HG03378 (cell line): Measurements from ENCODE around the gene C16orf90.
"Not testable (repeated sequence)": the region's sequence is repeated elsewhere in the genome, so short reads cannot be mapped to it uniquely, and the experiment has no call there.

Experiments used
- ATAC-seq: cut with Tn5 transposase; IDR thresholded peaks from one replicate; pipeline ENCODE4 v1.9.1; 2021; ENCODE audit warnings: mild to moderate bottlenecking, moderate library complexity; ENCODE audit not compliant: unreplicated experiment

The C16orf90 gene, protein sequence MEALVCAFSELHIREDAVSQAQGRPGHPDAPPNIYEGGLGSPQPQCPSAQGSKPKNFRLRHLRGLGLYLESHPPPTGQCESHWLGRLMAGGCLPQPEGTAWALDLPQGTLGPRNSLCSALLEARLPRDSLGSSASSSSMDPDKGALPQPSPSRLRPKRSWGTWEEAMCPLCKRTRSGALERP

DNA sequence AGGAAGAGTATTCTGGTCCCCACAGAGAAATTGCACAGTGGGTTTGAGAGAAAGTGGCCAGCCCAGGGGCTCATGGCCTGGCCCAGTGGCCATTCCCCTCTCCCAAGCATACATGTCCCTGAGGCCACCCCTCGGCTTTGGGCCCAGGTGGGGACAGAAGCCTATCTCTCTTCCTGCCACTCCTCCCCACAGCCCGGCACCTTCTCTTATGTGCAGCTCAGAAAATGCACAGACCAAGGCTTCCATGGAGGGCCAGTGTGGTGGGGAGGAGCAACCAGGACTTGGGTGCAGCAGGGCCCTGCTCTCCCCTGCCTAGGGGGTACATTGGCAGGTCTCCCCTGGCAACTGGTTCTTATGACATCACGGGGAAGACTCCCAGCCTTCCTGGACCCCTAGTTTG, at the start of gene C16orf90:
Gene C16orf90 (minus strand): TSS at position 314 of the 400 bp plus-strand sequence. CDS start 68 bp downstream, at position 246.
- no peak for ATAC-seq

DNA sequence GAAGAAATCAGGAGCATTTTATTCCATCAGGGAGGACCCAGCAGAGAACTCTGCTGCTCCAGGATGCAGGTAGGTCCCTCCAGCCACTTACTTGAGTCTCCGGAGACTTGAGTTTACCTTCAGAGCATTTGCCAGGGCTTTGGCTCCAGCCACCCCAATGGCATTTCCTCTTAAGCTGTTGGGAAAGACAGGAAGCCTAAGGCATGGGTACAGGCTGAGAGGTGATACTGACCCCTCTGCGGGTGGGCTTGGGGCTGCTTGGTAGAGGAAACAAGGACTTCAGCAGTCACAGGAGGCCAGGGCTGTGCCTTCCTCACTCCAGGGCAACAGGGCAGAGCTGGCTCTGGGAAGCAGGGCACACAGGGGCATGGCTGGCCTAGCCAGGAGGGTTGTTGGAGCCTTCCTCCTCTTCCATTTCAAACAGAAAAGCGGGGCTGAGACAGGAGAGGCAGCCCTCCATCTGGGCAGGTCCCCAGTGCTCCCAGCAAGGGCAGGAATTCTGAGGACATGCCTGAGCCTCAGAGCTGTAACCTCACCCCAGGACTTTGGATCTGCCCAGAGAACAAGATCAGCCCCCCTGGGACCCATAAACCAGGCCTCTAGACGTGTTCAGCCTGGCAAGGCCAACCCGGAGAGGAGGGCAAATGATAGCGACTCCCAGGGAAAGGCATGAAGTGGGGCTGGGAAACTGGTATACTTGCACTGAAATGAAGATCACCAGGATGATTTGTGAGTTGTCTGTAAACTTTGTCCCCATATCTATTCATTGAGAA, 47.5 kb upstream of the C16orf90 start:
- no peak for ATAC-seq

DNA sequence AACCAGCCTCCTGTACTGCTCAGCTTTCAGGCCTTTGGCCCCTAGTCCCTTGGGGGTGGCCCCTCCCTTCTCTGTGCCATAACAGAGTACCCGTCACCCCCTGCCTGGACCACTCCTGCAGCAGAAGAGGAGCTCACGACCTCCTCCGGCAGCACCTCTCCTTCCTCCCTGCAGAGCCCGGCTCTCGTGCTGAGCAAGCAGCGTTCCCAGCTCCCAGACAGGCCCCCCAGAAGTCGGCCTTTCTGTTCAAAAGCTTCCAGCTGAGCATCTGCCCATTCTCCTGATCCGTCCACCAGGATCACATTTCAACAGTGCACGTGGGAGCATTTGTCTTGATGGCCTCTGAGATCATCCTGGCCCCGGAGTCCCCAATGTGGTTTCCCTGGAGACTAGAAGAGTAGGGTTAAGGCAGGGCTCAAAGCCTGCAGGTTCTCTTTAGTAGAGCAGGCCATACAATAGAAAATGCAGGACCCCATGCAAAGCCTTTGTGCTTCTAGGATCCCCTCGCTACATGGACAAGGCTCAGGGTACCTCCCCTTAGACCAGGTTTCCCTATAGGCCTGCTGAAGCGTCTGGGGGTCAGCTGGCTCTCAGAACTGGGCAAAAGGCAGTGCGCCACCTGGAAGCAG, 46.4 kb upstream of the C16orf90 start:
- no peak for ATAC-seq

DNA sequence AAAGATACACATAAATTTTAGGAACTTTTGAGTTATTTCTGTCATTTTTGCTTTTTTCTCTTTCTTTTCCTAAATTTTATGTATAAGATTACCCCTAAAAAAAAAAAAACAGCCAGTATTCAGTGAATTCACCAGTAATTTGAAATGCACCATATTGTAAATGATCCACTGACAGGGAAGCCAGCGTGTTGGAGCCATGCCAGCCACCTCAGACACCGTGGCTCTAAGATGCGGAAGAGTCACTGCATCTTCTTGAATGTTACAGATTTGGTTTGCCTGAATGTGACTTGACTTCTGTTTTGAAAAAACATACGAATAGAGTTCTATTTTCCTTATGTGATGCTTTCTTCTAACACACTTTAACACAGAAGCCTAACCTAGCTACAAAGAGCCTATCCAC, 42.9 kb upstream of the C16orf90 start:
- no peak for ATAC-seq

DNA sequence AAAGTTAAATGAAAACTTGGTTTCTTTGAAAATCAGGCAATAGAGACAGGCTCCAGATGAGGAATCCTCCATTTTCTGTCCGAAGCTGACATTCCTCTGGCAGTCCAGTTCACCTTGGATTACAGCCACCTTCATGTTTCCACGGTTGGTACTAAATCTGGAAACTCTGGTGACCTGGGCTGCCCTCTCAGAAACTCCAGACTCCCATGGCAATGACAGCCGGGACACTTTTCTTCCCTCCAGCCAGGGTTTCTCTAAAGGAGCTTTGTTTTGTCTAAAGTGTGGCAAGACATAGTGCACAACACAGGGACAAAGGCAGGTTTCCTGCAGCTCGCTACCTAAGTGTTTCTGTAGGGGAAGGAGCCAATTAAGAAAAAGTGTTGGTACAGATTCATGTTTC, 41.6 kb upstream of the C16orf90 start:
- no peak for ATAC-seq

DNA sequence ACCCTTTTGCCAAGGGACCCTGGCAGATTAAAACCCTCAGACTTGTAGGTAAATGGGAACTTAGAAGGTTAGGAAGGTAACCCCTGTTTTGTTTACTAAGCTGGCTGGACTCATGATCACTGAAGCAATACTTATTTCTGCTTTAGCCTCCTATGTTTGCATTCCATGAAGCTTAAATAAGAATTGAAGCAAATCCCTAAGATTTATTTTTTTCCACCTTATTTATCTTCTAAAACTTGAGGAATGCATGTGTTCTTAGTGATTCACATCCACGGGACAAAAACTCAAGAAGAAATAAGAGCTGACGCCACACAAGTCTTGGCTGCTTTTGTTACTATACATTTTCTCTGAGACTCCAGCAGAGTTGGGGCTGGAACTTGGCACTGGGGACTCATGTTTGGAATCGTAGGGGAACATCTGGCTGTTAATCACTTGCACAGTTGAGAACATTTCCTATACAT, 41.0 kb upstream of the C16orf90 start:
- no peak for ATAC-seq

DNA sequence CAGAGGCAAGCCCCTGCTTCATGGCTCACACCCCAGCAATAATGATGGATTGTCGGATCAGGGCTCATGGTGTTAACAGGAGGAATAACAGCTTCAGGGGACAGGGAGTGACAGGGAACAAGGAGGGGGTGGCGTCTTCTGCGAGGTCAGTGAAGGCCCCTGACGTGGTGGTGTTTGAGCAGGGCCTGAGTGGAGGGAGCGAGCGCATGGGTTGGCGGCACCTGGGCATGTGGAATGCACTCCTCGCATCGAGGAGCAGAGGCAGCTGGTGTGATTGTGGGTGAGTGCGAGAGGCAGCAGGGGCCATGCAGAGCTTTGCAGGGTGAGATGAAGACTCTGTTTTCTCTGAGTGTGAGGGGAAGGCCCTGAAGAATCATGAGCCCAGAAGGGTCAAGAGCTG, 38.8 kb upstream of the C16orf90 start:
- no peak for ATAC-seq

DNA sequence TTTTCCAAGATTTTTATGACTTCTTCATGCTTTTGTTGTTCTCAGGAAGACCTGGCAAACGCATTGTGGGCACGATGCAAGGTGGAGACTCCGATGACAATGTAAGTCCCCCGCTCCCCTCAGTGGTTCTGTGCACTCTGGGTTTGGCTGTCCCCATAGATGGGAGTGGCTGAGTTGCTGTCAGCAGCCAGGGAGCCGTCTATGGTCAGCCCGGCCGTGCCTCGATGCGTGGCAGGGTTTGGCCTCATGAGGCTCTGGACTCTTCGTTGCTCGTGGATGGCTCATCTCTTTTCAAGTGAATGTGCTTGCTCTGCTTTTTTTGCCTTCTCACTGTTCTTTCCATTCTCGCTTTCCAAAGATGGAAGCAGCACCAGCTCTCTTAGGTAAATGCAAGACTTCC, 37.5 kb upstream of the C16orf90 start:
- ATAC-seq, result no peak

DNA sequence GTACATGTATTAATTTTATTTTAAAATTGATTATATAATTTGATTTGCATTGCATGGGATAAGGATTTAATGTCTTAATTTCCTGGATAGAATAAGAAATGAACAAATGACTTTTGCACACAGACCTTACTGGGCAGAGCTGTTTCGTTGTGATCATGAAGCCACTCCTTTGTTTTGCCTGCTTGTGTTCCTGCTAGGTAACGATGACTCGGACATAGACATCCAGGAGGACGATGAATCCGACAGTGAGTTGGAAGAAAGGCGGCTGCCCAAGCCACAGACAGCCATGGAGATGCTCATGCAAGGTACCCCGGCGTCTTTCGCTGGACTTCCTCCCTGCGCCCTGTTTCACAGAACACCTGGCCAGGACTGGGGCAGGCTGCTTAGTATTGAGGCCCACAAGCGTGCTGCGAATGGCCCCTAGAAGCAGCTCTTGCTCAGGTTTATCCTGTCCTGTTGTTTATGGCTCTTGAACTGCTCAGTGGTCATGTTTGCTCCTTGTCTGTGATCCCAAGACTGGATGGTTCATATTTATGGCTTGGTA, 35.2 kb upstream of the C16orf90 start:
- no peak for ATAC-seq

DNA sequence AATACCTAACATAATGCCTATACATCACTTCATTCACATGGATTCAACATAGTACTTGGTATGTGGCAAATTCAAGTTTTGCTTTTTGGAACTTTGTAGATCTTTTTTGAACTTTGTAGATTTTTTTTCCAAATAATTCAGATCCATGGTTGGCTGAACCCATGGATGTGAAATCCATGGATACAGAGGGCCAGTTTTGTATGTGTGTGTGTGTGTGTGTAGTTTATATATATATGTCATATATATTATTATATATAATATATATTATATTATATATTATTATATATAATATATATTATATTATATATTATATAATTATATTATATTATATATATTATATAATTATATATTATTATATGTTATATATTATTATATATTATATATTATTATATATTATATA, 33.9 kb upstream of the C16orf90 start:
- no peak for ATAC-seq

DNA sequence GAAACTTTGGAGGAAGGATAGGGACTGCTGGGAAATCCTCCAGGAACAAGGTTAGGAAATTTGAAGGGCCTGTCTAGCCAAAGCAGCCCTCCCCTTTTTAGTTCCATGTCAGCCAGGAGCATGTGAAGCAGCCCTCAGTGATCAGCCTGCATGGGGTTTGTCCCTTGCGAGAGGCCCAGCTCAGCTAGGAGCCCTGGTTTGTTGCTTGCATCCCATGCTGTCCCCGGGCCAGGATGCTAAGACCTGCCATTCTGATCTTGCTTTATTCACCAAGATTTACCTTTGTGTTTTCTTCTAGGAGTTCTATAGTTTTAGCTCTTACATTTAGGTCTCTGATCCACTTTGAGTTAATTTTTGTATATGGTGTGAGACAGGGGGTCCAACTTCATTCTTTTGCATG, 33.1 kb upstream of the C16orf90 start:
- no peak for ATAC-seq

DNA sequence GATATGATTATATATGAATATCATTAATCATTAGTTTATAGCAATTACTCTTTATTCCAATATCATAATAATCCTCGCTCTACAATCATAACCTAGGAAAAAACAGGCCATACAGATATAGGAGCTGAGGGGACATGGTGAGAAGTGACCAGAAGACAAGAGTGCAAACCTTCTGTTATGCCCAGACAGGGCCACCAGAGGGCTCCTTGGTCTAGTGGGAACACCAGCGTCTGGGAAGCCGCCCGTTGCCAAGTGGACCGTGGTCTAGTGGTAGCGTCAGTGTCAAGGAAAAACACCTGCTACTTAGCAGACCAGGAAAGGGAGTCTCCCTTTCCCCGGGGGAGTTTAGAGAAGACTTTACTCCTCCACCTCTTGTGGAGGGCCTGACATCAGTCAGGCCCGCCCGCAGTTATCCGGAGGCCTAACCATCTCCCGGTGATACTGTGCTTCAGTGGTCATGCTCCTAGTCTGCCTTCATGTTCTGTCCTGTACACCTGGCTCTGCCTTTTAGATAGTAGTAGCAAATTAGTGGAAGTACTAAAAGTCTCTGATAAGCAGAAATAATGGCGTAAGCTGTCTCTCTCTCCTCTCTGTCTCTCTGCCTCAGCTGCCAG, 32.0 kb upstream of the C16orf90 start:
- not testable (repeated sequence) for ATAC-seq

DNA sequence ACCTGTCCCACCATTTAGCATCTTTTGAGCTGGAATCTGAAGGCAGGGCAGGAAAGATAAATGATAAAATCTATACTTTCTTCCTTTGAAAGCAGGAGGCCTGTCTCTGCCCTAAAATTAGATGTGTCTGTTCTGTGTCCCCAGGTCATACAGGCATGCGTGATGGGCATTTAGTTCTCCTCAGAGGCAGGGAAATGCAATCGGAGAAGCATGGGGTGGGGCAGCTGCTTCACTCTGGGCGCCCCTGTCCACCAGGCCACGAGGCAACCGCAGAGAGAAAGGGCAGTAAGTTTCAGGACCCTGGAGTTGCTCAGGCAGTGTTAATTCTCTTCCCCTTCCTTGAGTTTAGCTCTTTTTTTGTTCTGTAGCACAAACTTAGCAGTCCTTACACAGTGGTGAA, 30.7 kb upstream of the C16orf90 start:
- no peak for ATAC-seq

DNA sequence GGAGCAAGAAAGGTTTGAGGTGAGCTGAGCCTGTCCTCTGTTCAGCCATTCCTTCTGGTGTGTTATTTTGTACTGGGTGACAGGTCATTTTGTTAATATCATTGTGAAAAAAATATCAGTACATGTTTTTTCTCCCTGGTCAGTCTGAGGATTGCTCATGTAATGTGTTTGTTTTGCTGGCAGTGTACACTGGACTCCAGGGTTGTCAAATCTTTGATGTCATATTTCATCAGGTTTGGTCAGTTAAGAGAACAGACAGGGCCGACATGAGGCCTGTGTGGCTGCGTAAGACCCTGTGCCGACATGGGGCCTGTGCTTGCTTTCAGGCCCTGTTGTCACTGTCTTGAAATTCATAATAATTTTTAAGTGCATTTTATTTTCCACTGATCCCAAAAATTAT, 28.0 kb upstream of the C16orf90 start:
- no peak for ATAC-seq

DNA sequence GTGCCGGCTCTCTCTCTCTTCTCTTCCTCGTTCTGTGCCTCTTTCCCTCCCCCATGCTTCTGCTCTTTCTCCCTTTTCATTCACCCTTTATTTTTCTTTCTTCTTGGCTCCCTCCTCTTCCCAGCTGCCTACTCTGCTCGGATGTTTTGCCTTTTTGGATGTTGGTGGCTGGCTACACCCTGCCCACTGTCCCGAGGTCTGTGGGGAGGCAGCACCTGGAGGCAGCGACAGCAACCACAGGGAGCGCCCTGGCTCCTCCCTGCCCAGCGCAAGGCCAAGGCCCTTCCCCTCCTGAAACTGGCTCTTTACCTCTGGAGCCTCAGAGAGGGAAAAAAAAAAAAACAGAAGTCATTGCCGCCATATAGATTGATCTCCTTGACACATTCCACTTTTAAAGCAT, 25.6 kb upstream of the C16orf90 start:
- ATAC-seq, result no peak

DNA sequence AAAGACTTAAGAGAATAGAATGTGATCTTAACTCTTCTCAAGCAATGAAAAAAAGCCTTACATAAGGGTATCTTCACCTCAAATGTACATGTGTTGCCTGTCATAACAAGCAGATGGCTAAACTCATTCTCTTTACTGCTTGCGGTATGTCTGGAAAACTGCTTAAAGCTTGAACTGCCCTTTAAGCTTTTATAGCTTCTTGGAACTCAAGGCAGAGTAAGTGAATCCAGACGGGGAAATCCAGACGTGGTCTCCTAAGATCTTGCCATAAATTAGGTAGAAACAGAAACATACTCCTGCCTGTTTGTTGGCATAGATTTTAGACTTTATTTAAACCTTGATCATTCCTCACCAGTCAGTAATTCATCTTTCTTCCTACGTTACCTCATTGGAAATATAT, 25.1 kb upstream of the C16orf90 start:
- no peak for ATAC-seq

DNA sequence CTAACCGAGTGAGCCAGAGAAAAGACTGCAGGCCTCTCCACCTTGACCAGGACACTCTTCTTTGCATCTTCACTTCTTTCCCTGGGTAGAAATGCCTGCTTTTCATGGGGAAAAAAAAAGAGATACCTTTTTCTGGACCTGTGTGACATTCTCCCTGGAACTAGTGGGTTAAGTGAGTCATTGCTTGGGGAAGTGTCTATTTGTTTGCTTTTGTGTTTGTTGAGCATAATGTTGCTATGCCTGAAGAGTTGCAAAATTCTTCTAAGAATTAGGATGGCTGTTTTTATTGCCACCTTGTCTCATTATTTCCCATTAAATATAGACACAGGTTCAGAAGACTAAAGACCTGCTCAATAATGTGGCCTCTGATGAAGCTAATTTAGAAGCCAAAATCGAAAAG, 24.3 kb upstream of the C16orf90 start:
- ATAC-seq, result no peak

DNA sequence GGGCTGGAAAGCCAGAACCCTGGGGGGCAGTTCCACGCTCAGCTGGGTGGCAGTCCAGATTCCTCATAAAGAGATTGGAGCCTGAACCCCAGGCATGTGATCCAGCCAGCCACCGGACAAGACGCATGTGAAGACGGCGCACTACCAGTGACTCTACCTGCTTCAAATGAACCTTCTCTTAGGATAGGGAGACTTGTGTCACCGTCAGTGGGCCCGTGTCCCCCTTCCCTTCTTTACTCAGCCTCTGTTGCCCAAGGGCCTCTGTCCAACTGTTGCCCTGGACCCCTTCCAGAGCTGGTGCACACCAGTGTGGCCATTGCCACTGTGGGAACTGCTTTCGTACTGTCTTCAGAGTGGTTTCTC, 23.7 kb upstream of the C16orf90 start:
- ATAC-seq, result no peak

DNA sequence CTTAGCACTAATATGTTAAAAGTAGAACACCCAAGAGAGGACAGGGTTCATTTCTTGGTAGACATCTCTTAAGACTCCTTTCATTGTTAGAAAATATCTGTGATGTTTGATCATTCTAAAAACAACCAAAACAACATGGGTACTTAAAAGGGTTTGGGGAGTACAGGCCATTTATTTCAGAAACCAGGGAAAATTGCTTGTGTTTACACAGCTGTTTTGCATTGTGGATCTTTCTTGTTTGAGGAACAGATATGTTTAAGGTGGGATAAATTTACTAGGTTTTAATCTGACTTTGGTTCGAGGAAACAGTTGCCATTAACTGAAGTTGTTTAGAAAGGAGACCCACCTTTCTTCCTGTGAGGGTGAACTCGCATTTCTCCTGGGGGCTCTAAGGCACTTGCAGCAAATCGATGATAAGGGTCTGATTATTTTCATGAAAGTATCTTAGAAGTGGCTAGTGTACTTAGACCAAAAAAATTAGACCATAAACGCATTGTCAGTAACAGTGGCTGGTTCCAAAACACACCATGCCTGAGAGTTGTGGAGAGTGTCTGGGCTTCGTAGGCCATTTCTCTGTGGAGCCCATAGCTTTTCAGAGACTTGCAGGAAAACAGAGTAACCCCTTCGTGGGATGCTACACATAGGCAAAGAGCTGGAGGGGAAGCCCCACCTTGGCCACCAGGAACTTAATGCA, 23.1 kb upstream of the C16orf90 start:
- no peak for ATAC-seq

DNA sequence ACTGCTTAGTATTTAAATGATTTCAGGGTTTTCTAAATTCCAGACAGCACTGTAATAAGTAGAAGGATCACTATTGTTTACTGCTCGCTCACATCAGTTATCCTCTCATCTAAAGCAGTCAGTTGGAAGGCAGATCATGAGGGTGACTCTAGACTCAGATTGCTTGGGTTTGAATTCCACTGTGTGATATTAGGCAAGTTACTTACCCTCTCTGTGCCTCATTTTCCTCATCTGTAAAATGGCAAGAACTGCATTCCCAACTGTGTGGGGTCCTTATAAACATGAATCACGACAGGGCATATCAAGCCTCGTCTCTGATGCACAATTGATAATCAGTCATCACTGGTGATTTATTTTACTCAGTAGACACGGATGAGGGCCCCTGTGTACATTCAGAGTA, 20.6 kb upstream of the C16orf90 start:
- ATAC-seq, result no peak

DNA sequence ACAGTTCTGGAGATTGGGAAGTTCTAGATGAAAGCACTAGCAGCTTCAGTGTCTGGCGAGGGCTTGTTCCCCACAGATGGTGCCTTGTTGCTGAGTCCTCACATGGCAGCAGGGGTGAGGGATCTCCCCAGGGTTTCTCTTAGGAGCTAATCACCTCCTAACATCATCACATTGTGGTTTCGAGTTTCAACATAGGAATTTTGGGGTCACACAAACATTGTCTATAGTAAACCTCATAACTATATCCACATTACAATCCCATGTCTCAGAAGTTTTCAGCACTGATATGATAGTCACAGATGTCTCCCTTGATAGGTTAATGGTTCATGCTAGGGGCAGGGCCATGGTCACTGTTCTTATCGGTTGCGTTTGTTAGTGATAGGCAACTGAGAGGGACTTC, 19.3 kb upstream of the C16orf90 start:
- no peak for ATAC-seq
